HT1080 (cell line): ENCODE results near the gene QPRT. TPM values are rescaled to one million over a fixed set of nuclear protein-coding genes. Genes with fewer than 3 reads are reported as not detected.
A peak's percentile ranks its signal among the peaks of the same experiment; 100 is the strongest.
"Not testable (repeated sequence)": the region's sequence is repeated elsewhere in the genome, so short reads cannot be mapped to it uniquely, and the experiment has no call there.

Source experiments
- DNase-seq: peaks from one replicate; pipeline ENCODE4 v3.0.0-alpha.2; 2015; ENCODE audit warnings: low read depth
- polyA plus RNA-seq, 2 experiments: library from polyadenylated mRNA; depleted of rRNA; stranded (reverse); fragments of >200 nt; gene quantifications; 2 replicates each; pipeline ENCODE4 v1.2.3, GENCODE V29; 2015
- total RNA-seq: library from RNA; depleted of rRNA; stranded (reverse); fragments of >200 nt; shearing (Covaris generic); gene quantifications from 2 replicates; pipeline ENCODE4 v1.2.3, GENCODE V29; 2014; rRNA removed

The QPRT gene
- total RNA-seq = 1.8 and 2.3 TPM in 2 replicates
- polyA plus RNA-seq (2015; cell fraction: cytosol; rRNA removed) = 0.62 and 0.97 TPM in 2 replicates
- polyA plus RNA-seq (2015; cell fraction: nucleus; rRNA removed) = 0.54 and 1.3 TPM in 2 replicates

GRCh38 chr16:29678691-29679267 lies at the start of gene QPRT:
QPRT (plus strand) TSS chr16:29679180; CDS start chr16:29679198, 18 bp downstream.
- DNase-seq = no peak

DNA sequence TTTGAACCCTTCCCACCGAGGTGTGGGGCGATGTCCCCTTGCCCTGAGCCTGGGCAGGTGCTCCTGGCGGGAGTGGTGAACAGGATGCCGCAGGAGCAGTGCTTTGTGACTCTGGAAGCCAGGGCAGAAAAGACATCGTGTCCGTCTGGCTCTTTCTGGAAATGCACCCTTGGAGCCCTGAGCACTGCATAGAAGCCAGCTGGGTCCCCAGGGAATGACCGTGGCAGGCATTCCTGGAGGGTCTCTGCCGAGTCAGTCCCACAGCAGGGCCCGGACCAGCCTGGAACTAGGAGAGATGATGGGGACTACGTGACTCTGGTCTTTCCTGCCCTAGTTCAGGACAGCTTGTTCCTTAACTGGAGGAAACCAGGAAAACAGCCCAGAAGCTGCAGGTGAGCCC lies 49.7 kb upstream of the QPRT start:
- not testable (repeated sequence) for DNase-seq

- DNase-seq = not testable (repeated sequence)
Observed at GRCh38 chr16:29631658-29632057, 47.3 kb upstream of the QPRT start.

DNA sequence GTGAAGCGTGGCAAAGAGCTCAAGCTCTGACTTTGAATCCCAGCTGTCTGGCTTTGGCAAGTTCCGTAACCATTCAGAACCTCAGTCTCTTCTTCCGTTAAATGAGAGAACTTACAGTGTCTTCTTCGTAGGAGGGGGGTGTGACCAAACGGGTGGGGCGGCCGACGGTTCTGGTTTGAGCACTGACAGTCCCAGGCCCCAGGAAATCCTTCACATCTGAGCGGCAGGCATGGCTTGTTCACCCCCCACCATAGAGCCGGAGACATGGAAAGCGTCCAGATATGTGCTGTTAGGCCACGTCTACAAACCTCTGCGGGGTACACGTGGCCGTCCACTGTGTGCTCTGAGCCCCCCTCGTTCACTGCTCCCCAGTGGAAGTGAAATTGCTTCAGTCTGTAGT lies 43.1 kb upstream of the QPRT start:
- not testable (repeated sequence) for DNase-seq

- DNase-seq = not testable (repeated sequence)
Observed at GRCh38 chr16:29636368-29636767, 42.6 kb upstream of the QPRT start.

DNA sequence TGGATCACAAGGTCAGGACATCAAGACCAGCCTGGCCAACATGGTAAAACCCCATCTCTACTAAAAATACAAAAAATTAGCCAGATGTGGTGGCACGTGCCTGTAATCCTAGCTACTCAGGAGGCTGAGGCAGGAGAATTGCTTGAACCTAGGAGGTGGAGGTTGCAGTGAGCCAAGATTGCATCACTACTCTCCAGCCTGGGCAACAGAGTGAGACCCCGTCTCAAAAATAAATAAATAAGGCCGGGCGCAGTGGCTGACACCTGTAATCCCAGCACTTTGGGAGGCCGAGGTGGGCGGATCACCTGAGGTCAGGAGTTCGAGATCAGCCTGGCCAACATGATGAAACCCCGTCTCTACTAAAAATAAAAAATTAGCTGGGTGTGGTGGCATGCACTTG lies 40.2 kb upstream of the QPRT start:
- DNase-seq = not testable (repeated sequence)

- no peak for DNase-seq
Observed at GRCh38 chr16:29641561-29641960, 37.4 kb upstream of the QPRT start.

DNA sequence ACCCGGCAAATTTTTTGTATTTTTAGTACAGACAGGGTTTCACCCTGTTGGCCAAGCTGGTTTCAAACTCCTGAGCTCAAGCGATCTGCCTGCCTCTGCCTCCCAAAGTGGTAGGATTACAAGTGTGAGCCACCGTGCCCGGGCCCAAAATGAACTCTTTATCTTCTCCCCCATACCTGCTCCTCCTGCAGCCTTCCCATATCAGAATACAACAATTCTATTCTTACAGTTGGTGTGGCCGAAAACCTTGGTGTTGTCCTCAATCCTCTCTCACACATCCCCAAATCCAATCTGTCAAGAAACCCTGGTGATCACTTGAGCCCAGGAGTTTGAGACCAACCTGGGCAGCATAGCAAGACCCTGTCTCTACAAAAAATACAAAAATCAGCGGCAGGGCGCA lies 35.4 kb upstream of the QPRT start:
- DNase-seq = no peak

- no peak for DNase-seq
Observed at GRCh38 chr16:29644338-29644857, 34.6 kb upstream of the QPRT start.

GRCh38 chr16:29644973-29645693 lies 33.8 kb upstream of the QPRT start:
- DNase-seq = no peak

DNA sequence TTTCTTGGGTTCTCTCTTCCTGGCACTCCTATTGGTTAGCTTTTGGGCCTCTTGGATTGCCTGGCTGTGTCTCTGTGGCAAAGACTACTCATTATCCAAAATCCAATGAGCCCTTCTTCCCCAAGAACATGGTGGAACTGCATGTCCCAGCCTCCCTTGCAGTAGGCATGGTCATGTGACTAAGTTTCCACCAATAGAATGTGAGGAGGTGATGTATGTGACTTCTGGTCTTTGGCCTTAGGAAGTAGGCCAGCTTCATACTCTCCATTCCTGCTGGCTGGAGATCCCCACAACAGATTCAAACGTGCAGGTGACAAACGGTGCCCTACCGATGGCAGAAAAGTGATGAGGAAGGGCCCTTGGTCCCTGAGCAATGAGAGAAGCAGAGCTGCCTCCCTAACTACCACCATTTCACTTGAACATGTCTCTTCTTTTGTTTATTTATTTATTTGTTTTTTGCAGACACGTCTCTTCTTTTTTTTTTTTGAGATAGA lies 33.2 kb upstream of the QPRT start:
- DNase-seq = peak; percentile 27

- no peak for DNase-seq
Observed at GRCh38 chr16:29646947-29647346, 32.0 kb upstream of the QPRT start.

- DNase-seq = no peak
Observed at GRCh38 chr16:29649588-29650494, 29.1 kb upstream of the QPRT start.

DNA sequence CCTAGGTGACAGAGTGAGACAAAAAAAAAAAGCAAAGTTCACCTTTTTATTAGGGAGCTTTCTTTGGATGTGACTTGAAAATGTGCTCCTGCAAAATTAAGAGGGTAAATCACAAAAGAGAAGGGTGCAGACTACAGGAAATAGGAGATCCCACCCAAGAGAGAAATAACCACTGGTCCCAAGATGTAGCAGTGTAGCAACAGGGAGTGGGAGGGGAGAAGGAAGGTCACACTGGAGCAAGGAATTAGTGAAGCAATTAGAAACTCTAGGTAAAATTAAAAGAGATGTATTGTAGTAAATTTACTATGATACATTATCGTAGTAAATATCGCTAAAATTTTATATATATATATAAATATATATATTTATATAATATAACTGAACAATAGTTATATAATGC lies 28.2 kb upstream of the QPRT start:
- DNase-seq = no peak

DNA sequence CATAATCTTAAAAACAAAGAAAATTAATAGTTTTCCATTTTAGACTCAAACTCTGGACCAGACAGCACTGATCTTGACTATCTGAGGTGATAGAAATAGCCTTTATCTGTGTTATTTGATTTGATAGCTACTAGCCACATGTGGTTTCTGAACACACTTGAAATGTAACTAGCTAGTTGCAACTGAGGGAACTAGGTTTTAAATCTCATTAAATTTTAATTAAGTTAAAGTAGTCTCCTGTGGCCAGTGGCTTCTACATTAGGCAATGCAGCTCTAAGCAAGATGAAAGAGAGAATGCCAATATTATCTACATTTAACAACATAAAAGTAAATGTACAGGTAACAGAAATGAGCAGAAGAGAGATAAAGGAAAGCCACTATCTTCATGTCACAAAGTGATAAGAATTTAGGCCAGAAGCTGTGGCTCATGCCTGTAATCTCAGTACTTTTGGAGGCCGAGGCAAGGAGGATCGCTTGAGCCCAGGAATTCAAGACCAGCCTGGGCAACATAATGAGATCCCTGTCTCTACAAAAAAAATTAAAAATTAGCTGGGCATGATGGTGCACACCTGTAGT lies 27.1 kb upstream of the QPRT start:
- DNase-seq = no peak

- DNase-seq = no peak
Observed at GRCh38 chr16:29653471-29653870, 25.5 kb upstream of the QPRT start.

GRCh38 chr16:29653890-29654289 lies 25.1 kb upstream of the QPRT start:
- DNase-seq = not testable (repeated sequence)

DNA sequence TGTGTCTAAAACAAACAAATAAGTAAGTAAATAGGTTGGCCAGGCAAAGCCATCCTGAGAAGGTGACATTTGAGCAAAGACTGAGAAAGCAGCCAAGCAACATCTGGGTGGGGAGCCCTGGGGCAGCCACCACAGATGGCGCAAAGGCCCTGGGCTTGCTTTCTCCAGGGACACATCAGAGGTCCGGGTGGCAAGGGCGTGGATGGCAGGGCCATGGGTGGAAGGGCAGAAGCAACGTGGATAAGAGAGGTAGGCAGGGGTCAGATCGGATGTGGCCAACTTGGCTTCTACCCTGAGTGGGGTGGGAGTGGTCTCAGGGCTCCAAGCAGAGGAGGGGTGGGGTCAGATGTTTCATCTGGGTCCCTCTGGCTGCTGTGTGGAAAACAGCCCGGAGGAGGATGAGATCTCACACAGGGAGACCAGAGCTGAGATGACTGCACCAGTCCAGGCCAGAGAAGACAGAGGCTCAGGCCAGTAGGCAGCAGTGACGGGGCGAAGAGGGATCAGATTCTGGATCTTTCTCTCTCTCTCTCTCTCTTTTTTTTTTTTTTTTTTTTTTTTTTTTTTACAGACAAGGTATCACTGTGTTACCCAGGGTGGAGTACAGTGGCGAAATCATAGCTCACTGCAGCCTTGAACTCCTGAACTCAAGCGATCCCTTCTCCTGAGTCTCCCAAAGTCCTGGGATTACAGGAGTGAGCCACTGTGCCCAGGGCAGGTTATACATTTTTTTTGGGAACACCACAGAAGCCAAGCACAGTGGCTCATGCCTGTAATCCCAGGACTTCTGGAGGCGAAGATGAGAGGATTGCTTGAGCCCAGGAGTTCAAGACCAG lies 22.1 kb upstream of the QPRT start:
- no peak for DNase-seq

GRCh38 chr16:29658705-29659104 lies 20.3 kb upstream of the QPRT start:
- DNase-seq = peak; percentile 41
